RPMI8226 (cell line): ENCODE data around the gene CCDC34.

ENCODE experiments used
- DNase-seq: peaks from one replicate; pipeline ENCODE4 v3.0.0-alpha.2; 2015

CCDC34 gene

GRCh38 chr11:27319072-27319471 is 43.9 kb downstream of the CCDC34 start:
- no peak for DNase-seq

- DNase-seq: no peak
These were observed 45.3 kb downstream of the CCDC34 start for GRCh38 chr11:27317751-27318150.

- no peak for DNase-seq
These were observed 47.2 kb downstream of the CCDC34 start for GRCh38 chr11:27315836-27316235.

GRCh38 chr11:27313157-27313821 is 49.7 kb downstream of the CCDC34 start:
- DNase-seq: no peak

- DNase-seq: no peak
These were observed 50.9 kb downstream of the CCDC34 start for GRCh38 chr11:27312110-27312509.

GRCh38 chr11:27310707-27311106 is 52.3 kb downstream of the CCDC34 start:
- DNase-seq: no peak

- DNase-seq: no peak
These were observed 52.8 kb downstream of the CCDC34 start for GRCh38 chr11:27310182-27310581.

GRCh38 chr11:27309046-27309445 is 54.0 kb downstream of the CCDC34 start:
- DNase-seq: no peak

- DNase-seq: no peak
These were observed 55.8 kb downstream of the CCDC34 start for GRCh38 chr11:27307232-27307631.

GRCh38 chr11:27305751-27306150 is 57.3 kb downstream of the CCDC34 start:
- no peak for DNase-seq

GRCh38 chr11:27304514-27304913 is 58.5 kb downstream of the CCDC34 start:
- no peak for DNase-seq

GRCh38 chr11:27303903-27304302 is 59.1 kb downstream of the CCDC34 start:
- DNase-seq: no peak

GRCh38 chr11:27300974-27301373 is 62.0 kb downstream of the CCDC34 start:
- DNase-seq: no peak

GRCh38 chr11:27297616-27298015 is 65.4 kb downstream of the CCDC34 start:
- no peak for DNase-seq

- peak; percentile 23 for DNase-seq
These were observed 66.5 kb downstream of the CCDC34 start for GRCh38 chr11:27296497-27296896.

GRCh38 chr11:27295928-27296327 is 67.1 kb downstream of the CCDC34 start:
- no peak for DNase-seq

GRCh38 chr11:27294654-27295053 is 68.4 kb downstream of the CCDC34 start:
- DNase-seq: no peak

- no peak for DNase-seq
These were observed 69.2 kb downstream of the CCDC34 start for GRCh38 chr11:27293515-27294417.

GRCh38 chr11:27292637-27293010 is 70.4 kb downstream of the CCDC34 start:
- no peak for DNase-seq

GRCh38 chr11:27291954-27292636 is 70.9 kb downstream of the CCDC34 start:
- no peak for DNase-seq

- peak; percentile 22 for DNase-seq
These were observed 71.6 kb downstream of the CCDC34 start for GRCh38 chr11:27291302-27291889.

GRCh38 chr11:27290261-27291050 is 72.6 kb downstream of the CCDC34 start:
- DNase-seq: no peak
